Fibroblast of lung (primary cell): Measurements from ENCODE around the gene SORL1. TPM values are rescaled to one million over a fixed set of nuclear protein-coding genes. Genes with fewer than 3 reads are reported as not detected.

ENCODE experiments used
- DNase-seq, 2 donors: peaks; one replicate each; pipeline versions ENCODE4 v3.0.0 to v3.0.0-alpha.2; 2010; ENCODE audit warnings: low read depth in 2 of 2
- H2AFZ ChIP-seq: 2 replicates; pipeline ENCODE4 v1.5.1; 2012; ENCODE audit warnings: low read length, control low read depth, inconsistent platforms
- H3K27ac ChIP-seq: 2 replicates; pipeline ENCODE4 v1.5.1; 2011; ENCODE audit warnings: low read length, control low read depth; ENCODE audit not compliant: insufficient read depth
- H3K27me3 ChIP-seq: 2 replicates; pipeline ENCODE4 v1.5.1; 2011; ENCODE audit warnings: mild to moderate bottlenecking, low read length; ENCODE audit not compliant: control insufficient read depth, insufficient read depth
- H3K36me3 ChIP-seq: 2 replicates; pipeline ENCODE4 v1.5.1; 2011; ENCODE audit warnings: low read length; ENCODE audit not compliant: control insufficient read depth, insufficient read depth
- H3K4me1 ChIP-seq: 2 replicates; pipeline ENCODE4 v1.5.1; 2011; ENCODE audit warnings: low read length; ENCODE audit not compliant: control insufficient read depth, insufficient read depth; ENCODE audit errors: extremely low read depth
- H3K4me2 ChIP-seq: 2 replicates; pipeline ENCODE4 v1.5.1; 2011; ENCODE audit warnings: low read length, control low read depth; ENCODE audit not compliant: insufficient read depth; ENCODE audit errors: extremely low read depth
- H3K4me3 ChIP-seq, 4 experiments: fragments of 200-600 bp in 1 of 4; sonication (generic) in 1 of 4; replicated peaks in 1 of 4; 2 replicates each; pipeline ENCODE4 v1.5.1; 2011 to 2016; ENCODE audit warnings: low read length in 4 of 4, low read depth in 3 of 4, mild to moderate bottlenecking in 3 of 4, control low read depth in 2 of 4, inconsistent platforms in 1 of 4, mixed read lengths in 1 of 4; ENCODE audit not compliant: insufficient read depth in 1 of 4; ENCODE audit errors: control extremely low read depth in 1 of 4
- H3K79me2 ChIP-seq: 2 replicates; pipeline ENCODE4 v1.5.1; 2012; ENCODE audit warnings: mild to moderate bottlenecking, low read length, inconsistent platforms; ENCODE audit not compliant: control insufficient read depth, insufficient read depth
- H3K9ac ChIP-seq: 2 replicates; pipeline ENCODE4 v1.5.1; 2011; ENCODE audit warnings: mild to moderate bottlenecking, low read length, control low read depth; ENCODE audit not compliant: insufficient read depth
- H3K9me3 ChIP-seq: 2 replicates; pipeline ENCODE4 v1.5.1; 2012; ENCODE audit warnings: low read depth, low read length; ENCODE audit not compliant: control insufficient read depth, insufficient read depth
- H4K20me1 ChIP-seq: 2 replicates; pipeline ENCODE4 v1.5.1; 2011; ENCODE audit warnings: low read length; ENCODE audit not compliant: control insufficient read depth, insufficient read depth; ENCODE audit errors: extremely low read depth
- EZH2 ChIP-seq: IDR thresholded peaks from 2 replicates; pipeline ENCODE4 v1.5.1; 2012; ENCODE audit warnings: low read length, control low read depth, mild to moderate bottlenecking; ENCODE audit errors: missing control alignments
- polyA plus RNA-seq, 2 donors: library from polyadenylated mRNA; depleted of rRNA in 1 of 2; stranded (reverse) in 1 of 2; unstranded in 1 of 2; fragments of >200 nt; gene quantifications; 2 replicates each; pipeline ENCODE4 v1.2.1, GENCODE V29; 2011 to 2012; ENCODE audit warnings: missing spikeins in 1 of 2
- total RNA-seq: library from RNA; depleted of rRNA; stranded (reverse); fragments of >200 nt; gene quantifications from 2 replicates; pipeline ENCODE4 v1.2.1, GENCODE V29; 2014
- TF ChIP-seq, protein P1 (sequence below), 2 donors: IDR thresholded peaks in 1 of 2; conservative IDR thresholded peaks in 1 of 2; 1 replicate in 1 of 2; 2 replicates in 1 of 2; pipeline ENCODE4 v1.5.1; 2011 to 2012; ENCODE audit warnings: low read length in 2 of 2, control low read depth in 1 of 2, inconsistent platforms in 1 of 2, low read depth in 1 of 2, mild to moderate bottlenecking in 1 of 2

SORL1 gene
- total and polyA plus RNA-seq, 2 donors (not counting 1 experiment from before 2014, with no cell fraction given): 0.58 to 10.9 TPM

DNA sequence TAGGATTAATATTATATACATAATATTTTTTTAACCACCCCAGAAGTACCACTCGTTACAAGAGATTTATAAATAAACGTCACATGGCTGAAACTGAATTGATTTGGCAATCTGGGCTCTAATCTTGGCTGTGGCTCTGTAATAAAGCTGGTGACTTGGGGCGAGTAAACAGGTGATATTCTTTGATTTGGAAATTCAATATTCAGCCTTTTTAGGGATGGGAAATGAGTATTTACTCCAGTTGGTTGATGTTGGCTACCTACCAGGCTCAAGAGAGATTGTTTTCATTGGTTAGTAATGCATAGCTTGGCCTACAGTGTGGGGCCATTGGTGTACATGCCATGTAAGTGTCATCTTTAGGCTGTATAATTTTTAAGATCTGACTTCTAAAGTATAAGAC is 118.3 kb downstream of the SORL1 start:
- no peak for DNase-seq
- Histone ChIP-seq H3K9me3 (no peaks in the 10 kb centered on the region), H3K4me2 (no peak overlapping the region), H3K9ac (no peak overlapping the region), H3K27ac (no peak overlapping the region), H3K79me2 (no peaks in the 10 kb centered on the region), H3K4me1 (no peaks in the 10 kb centered on the region), H3K36me3 (no peaks in the 10 kb centered on the region), H3K4me3 (no peak overlapping the region), H4K20me1 (no peaks in the 10 kb centered on the region), H3K27me3 (peaks cover 3% of the 10 kb centered on the region), H2AFZ (no peak overlapping the region)
- TF ChIP-seq, protein P1, sequence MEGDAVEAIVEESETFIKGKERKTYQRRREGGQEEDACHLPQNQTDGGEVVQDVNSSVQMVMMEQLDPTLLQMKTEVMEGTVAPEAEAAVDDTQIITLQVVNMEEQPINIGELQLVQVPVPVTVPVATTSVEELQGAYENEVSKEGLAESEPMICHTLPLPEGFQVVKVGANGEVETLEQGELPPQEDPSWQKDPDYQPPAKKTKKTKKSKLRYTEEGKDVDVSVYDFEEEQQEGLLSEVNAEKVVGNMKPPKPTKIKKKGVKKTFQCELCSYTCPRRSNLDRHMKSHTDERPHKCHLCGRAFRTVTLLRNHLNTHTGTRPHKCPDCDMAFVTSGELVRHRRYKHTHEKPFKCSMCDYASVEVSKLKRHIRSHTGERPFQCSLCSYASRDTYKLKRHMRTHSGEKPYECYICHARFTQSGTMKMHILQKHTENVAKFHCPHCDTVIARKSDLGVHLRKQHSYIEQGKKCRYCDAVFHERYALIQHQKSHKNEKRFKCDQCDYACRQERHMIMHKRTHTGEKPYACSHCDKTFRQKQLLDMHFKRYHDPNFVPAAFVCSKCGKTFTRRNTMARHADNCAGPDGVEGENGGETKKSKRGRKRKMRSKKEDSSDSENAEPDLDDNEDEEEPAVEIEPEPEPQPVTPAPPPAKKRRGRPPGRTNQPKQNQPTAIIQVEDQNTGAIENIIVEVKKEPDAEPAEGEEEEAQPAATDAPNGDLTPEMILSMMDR (conservative IDR thresholded peaks at IDR 0.05 in 1 of 2, IDR thresholded peaks at IDR 0.05 in 1 of 2; ENCODE audit: low read depth in 1 of 2, low read length in 2 of 2): no peak
- no peak for TF ChIP-seq EZH2

DNA sequence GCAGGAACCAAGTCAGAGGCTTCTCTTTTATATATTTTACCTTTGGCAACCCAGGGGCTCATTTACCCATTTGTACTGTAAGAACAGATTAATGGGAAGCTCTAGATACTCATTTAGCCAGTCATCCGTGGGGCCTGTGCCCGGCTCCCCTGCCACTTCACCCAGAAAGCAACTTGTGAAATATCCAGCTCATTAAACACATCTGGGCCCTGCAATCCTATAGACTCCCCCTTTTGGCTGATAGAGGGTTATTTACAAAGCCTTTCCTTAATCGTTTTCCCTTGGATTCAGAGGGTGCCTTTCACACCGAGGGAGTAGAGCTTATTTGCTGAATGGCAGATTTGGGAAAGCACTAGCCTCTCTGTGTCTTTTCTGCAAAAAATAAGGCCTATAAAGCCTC is 119.4 kb downstream of the SORL1 start:
- Histone ChIP-seq H3K9me3 (no peaks in the 10 kb centered on the region), H3K79me2 (no peaks in the 10 kb centered on the region), H3K9ac (no peak overlapping the region), H3K27ac (no peak overlapping the region), H2AFZ (no peak overlapping the region), H3K36me3 (no peaks in the 10 kb centered on the region), H3K4me1 (peaks cover 3% of the 10 kb centered on the region), H3K4me3 (no peak overlapping the region), H3K27me3 (peaks cover 3% of the 10 kb centered on the region), H4K20me1 (no peaks in the 10 kb centered on the region), H3K4me2 (no peak overlapping the region)
- TF ChIP-seq EZH2: no peak
- TF ChIP-seq, protein P1 (conservative IDR thresholded peaks at IDR 0.05 in 1 of 2, IDR thresholded peaks at IDR 0.05 in 1 of 2; ENCODE audit: low read depth in 1 of 2, low read length in 2 of 2): no peak
- DNase-seq: no peak

DNA sequence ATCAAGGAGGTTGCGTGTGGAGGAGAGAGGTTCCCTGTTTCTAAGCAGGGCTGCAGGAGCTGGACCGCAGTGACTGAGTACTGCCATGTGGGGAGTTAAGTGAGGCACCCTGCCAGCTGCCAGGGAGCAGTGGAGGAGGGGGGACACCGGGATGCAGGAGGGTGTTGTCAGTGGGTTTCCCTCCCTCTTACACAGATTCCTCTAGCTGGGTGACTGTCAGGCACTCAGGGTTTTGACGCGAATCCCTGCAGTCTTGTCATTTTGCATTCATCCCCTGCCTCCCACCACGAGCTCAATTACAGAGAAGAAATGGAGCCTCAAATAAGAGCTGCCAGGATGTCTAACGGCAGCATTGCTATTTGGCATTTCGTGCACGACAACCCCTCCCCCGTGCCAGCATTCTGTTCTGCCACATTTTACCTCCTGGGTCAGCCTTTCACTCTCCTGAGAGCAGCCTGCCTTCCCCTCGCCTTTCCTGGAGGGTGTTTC is 120.5 kb downstream of the SORL1 start:
- TF ChIP-seq, protein P1 (conservative IDR thresholded peaks at IDR 0.05 in 1 of 2, IDR thresholded peaks at IDR 0.05 in 1 of 2; ENCODE audit: low read depth in 1 of 2, low read length in 2 of 2): no peak
- no peak for TF ChIP-seq EZH2
- H3K4me3 ChIP-seq: no peak overlapping the region
- H3K36me3 ChIP-seq: no peaks in the 10 kb centered on the region
- DNase-seq: peak in 1 of 2 donors; percentile 12
- H3K9ac ChIP-seq: no peak overlapping the region
- peaks cover 3% of the 10 kb centered on the region for H3K4me1 ChIP-seq
- no peaks in the 10 kb centered on the region for H3K9me3 ChIP-seq
- H3K79me2 ChIP-seq: no peaks in the 10 kb centered on the region
- no peak overlapping the region for H3K27ac ChIP-seq
- H3K4me2 ChIP-seq: no peak overlapping the region
- peaks cover 6% of the 10 kb centered on the region for H3K27me3 ChIP-seq
- H2AFZ ChIP-seq: no peak overlapping the region
- H4K20me1 ChIP-seq: no peaks in the 10 kb centered on the region
